Measurements from ENCODE around the gene NEK2. TPM values are rescaled to one million over a fixed set of nuclear protein-coding genes. Genes with fewer than 3 reads are reported as not detected.

The NEK2 gene
- total RNA-seq, 1 experiment from 2014 or later = 17.6 TPM

DNA sequence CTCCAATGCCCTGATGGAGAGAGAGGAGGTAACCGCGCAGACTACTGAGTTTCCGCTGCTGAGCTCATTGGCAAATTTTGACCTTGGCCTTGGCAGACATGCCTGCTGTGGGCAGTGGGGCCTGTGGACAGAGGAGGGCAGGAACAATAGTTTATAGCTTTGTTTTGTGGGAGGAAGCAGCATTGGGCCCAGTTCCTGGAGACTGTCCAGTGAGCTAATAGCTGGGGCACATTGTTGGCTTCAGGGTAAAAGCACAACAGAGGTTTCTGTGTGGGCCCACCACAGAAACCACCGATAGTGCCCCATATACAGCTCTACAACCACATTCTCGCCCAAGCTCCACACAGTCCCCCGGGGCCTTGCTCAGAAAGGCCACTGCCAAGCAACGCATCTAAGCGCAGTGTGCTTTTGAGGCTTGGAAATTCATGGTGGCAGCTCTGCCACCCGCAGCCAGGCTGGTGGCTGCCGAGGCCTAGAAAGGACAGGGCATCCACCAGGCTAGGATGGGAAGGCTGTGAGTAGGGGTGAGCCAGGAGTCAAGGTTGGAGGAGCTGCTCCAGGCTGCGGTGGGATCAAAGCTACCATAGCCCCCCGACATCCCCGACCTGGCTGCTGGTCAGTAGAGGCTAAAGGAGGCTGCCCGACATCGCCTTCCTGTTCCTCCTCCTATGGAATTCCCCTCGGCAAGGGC, 43.2 kb downstream of the NEK2 start:
- Mint-ChIP-seq H3K4me1 (peaks cover 11 to 26% of the 10 kb centered on the region in 2 experiments), H3K27me3 (ENCODE audit: low read depth) (no peaks in the 10 kb centered on the region; the same call in none of the 2 replicates), H3K36me3 (ENCODE audit: insufficient read depth in 1 of 3, low read depth in 3 of 3) (no peaks in the 10 kb centered on the region), H3K27ac (no peak overlapping the region), H3K4me3 (no peak overlapping the region), H3K9me3 (no peaks in the 10 kb centered on the region)
- Histone ChIP-seq H2BK20ac (ENCODE audit: low read depth, low read length, poor library complexity, severe bottlenecking) (no peak overlapping the region), H2BK5ac (ENCODE audit: insufficient read length, low read length) (no peak overlapping the region), H3K9me3 (ENCODE audit: control insufficient read depth, low read depth, low read length) (no peaks in the 10 kb centered on the region), H3K4me1 (ENCODE audit: insufficient read depth, low read length) (no peaks in the 10 kb centered on the region), H2BK120ac (ENCODE audit: low read depth, low read length, poor library complexity, severe bottlenecking) (no peak overlapping the region), H3K23me2 (ENCODE audit: insufficient read length, low read depth, low read length, poor library complexity, severe bottlenecking) (no peaks in the 10 kb centered on the region), H3K79me2 (ENCODE audit: insufficient read depth, low read length) (no peaks in the 10 kb centered on the region), H2AFZ (ENCODE audit: low read length) (no peak overlapping the region), H4K8ac (replicated peaks; ENCODE audit: insufficient read length, low read depth, low read length) (no peak overlapping the region), H3K27me3 (ENCODE audit: insufficient read depth, low read length) (no peaks in the 10 kb centered on the region; the same call in 1 of the 2 replicates), H2AK5ac (ENCODE audit: insufficient read length, low read length) (no peak overlapping the region), H3K23ac (ENCODE audit: insufficient read length, low read depth, low read length) (no peak overlapping the region), H3K79me1 (ENCODE audit: insufficient read depth, low read depth, low read length, poor library complexity, severe bottlenecking) (no peaks in the 10 kb centered on the region), H2BK15ac (ENCODE audit: low read depth, low read length) (no peak overlapping the region), H3K4me2 (ENCODE audit: insufficient read depth, insufficient read length, low read length) (no peak overlapping the region), H3K9ac (ENCODE audit: extremely low read depth, insufficient read length, low read length) (no peak overlapping the region), H3K27ac (ENCODE audit: insufficient read length, low read depth, low read length) (no peak overlapping the region), H3T11ph (ENCODE audit: low read length) (no peak overlapping the region), H4K91ac (ENCODE audit: insufficient read length, low read depth, low read length) (no peak overlapping the region), H2BK12ac (ENCODE audit: insufficient read length, low read depth, low read length) (no peak overlapping the region), H3K4ac (ENCODE audit: low read depth, low read length) (no peak overlapping the region), H4K20me1 (ENCODE audit: control insufficient read depth, insufficient read depth, insufficient read length) (no peaks in the 10 kb centered on the region), H4K5ac (ENCODE audit: insufficient read length, low read depth, low read length) (no peak overlapping the region), H3K14ac (ENCODE audit: insufficient read depth, low read length) (no peak overlapping the region), H3K56ac (ENCODE audit: insufficient read length, low read depth, low read length) (no peak overlapping the region), H3K18ac (ENCODE audit: insufficient read length, low read depth, low read length) (no peak overlapping the region)
- no peak for DNase-seq
- TF ChIP-seq, protein P1, sequence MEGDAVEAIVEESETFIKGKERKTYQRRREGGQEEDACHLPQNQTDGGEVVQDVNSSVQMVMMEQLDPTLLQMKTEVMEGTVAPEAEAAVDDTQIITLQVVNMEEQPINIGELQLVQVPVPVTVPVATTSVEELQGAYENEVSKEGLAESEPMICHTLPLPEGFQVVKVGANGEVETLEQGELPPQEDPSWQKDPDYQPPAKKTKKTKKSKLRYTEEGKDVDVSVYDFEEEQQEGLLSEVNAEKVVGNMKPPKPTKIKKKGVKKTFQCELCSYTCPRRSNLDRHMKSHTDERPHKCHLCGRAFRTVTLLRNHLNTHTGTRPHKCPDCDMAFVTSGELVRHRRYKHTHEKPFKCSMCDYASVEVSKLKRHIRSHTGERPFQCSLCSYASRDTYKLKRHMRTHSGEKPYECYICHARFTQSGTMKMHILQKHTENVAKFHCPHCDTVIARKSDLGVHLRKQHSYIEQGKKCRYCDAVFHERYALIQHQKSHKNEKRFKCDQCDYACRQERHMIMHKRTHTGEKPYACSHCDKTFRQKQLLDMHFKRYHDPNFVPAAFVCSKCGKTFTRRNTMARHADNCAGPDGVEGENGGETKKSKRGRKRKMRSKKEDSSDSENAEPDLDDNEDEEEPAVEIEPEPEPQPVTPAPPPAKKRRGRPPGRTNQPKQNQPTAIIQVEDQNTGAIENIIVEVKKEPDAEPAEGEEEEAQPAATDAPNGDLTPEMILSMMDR (conservative IDR thresholded peaks at IDR 0.05) = no peak
- no CpG with 5 or more reads among the region's 16 CpGs for WGBS (ENCODE audit: extremely low coverage, insufficient read length, low lambda C conversion rate)
